Measurements from ENCODE around the gene PIM2. TPM values are rescaled to one million over a fixed set of nuclear protein-coding genes. Genes with fewer than 3 reads are reported as not detected.

PIM2 gene
- total RNA-seq, 1 donor = 4.3 TPM

GRCh38 chrX:48937054-48937907, 18.5 kb upstream of the PIM2 start:
- DNase-seq (ENCODE audit: insufficient read length, low spot score, missing footprints) = peak; percentile 49
- Histone ChIP-seq H3K27ac (ENCODE audit: low read depth, low read length) (peak overlapping the region; percentile 17), H3K4me3 (ENCODE audit: insufficient read depth, low read length) (no peak overlapping the region), H3K4me1 (ENCODE audit: insufficient read depth, low read length) (peaks cover 7% of the 10 kb centered on the region), H3K36me3 (ENCODE audit: insufficient read depth, low read length) (peaks cover 35% of the 10 kb centered on the region), H2AFZ (ENCODE audit: low read length) (no peak overlapping the region), H3K79me2 (ENCODE audit: insufficient read depth, low read length) (peaks cover 51% of the 10 kb centered on the region), H4K20me1 (ENCODE audit: insufficient read depth, low read length) (peaks cover 24% of the 10 kb centered on the region), H3K27me3 (ENCODE audit: insufficient read depth, low read length) (no peaks in the 10 kb centered on the region), H3K9me3 (ENCODE audit: low read depth, low read length) (no peaks in the 10 kb centered on the region), H3K4me2 (ENCODE audit: insufficient read depth, low read length) (no peak overlapping the region)
- TF ChIP-seq CTCF (IDR thresholded peaks at IDR 0.05; ENCODE audit: extremely low read depth, low read depth, low read length) = no peak

- peaks cover 43% of the 10 kb centered on the region for H3K79me2 ChIP-seq (ENCODE audit: insufficient read depth, low read length)
- DNase-seq (ENCODE audit: insufficient read length, low spot score, missing footprints) = no peak
- peaks cover 22% of the 10 kb centered on the region for H4K20me1 ChIP-seq (ENCODE audit: insufficient read depth, low read length)
- H3K4me1 ChIP-seq (ENCODE audit: insufficient read depth, low read length) = peaks cover 7% of the 10 kb centered on the region
- peaks cover 33% of the 10 kb centered on the region for H3K36me3 ChIP-seq (ENCODE audit: insufficient read depth, low read length)
- H3K9me3 ChIP-seq (ENCODE audit: low read depth, low read length) = no peaks in the 10 kb centered on the region
- TF ChIP-seq CTCF (IDR thresholded peaks at IDR 0.05; ENCODE audit: extremely low read depth, low read depth, low read length) = no peak
- H2AFZ ChIP-seq (ENCODE audit: low read length) = no peak overlapping the region
- no peak overlapping the region for H3K4me3 ChIP-seq (ENCODE audit: insufficient read depth, low read length)
- H3K27me3 ChIP-seq (ENCODE audit: insufficient read depth, low read length) = no peaks in the 10 kb centered on the region
- no peak overlapping the region for H3K4me2 ChIP-seq (ENCODE audit: insufficient read depth, low read length)
- H3K27ac ChIP-seq (ENCODE audit: low read depth, low read length) = no peak overlapping the region
These were observed 17.7 kb upstream of the PIM2 start for GRCh38 chrX:48936429-48937053.

GRCh38 chrX:48935301-48935670, 16.5 kb upstream of the PIM2 start:
- Histone ChIP-seq H3K4me3 (ENCODE audit: insufficient read depth, low read length) (no peak overlapping the region), H3K4me1 (ENCODE audit: insufficient read depth, low read length) (peaks cover 4% of the 10 kb centered on the region), H4K20me1 (ENCODE audit: insufficient read depth, low read length) (peaks cover 18% of the 10 kb centered on the region), H2AFZ (ENCODE audit: low read length) (no peak overlapping the region), H3K9me3 (ENCODE audit: low read depth, low read length) (no peaks in the 10 kb centered on the region), H3K27me3 (ENCODE audit: insufficient read depth, low read length) (no peaks in the 10 kb centered on the region), H3K4me2 (ENCODE audit: insufficient read depth, low read length) (no peak overlapping the region), H3K27ac (ENCODE audit: low read depth, low read length) (no peak overlapping the region), H3K36me3 (ENCODE audit: insufficient read depth, low read length) (peaks cover 29% of the 10 kb centered on the region), H3K79me2 (ENCODE audit: insufficient read depth, low read length) (peaks cover 34% of the 10 kb centered on the region)
- TF ChIP-seq CTCF (IDR thresholded peaks at IDR 0.05; ENCODE audit: extremely low read depth, low read depth, low read length) = no peak
- no peak for DNase-seq (ENCODE audit: insufficient read length, low spot score, missing footprints)

Data from osteoblast (primary cell).